GM21786 (cell line): Measurements from ENCODE around the gene CEL.
"Not testable (repeated sequence)": the region's sequence is repeated elsewhere in the genome, so short reads cannot be mapped to it uniquely, and the experiment has no call there.

Experiments used
- ATAC-seq: cut with Tn5 transposase; IDR thresholded peaks from one replicate; pipeline ENCODE4 v1.9.1; 2021; ENCODE audit not compliant: unreplicated experiment

Gene CEL

GRCh38 chr9:133080786-133081779 lies 19.3 kb downstream of the CEL start:
- ATAC-seq, result not testable (repeated sequence)

DNA sequence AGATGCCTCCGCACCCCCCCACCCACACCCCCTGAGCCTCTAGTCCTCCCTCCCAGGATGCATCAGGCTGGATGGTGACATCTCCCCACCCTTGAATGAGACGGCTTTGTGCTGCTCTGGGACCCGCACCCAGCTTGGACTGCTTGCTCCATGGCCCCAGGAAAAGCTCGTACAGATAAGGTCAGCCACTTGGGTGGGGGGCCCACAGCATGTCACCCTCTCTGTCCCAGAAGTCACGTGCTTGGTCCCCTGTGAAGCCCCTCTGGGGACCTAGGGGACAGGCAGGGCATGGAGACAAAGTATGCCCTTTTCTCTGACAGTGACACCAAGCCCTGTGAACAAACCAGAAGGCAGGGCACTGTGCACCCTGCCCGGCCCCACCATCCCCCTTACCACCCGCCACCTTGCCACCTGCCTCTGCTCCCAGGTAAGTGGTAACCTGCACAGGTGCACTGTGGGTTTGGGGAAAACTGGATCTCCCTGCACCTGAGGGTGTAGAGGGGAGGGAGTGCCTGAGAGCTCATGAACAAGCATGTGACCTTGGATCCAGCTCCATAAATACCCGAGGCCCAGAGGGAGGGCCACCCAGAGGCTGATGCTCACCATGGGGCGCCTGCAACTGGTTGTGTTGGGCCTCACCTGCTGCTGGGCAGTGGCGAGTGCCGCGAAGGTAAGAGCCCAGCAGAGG lies 20.3 kb downstream of the CEL start:
- not testable (repeated sequence) for ATAC-seq

DNA sequence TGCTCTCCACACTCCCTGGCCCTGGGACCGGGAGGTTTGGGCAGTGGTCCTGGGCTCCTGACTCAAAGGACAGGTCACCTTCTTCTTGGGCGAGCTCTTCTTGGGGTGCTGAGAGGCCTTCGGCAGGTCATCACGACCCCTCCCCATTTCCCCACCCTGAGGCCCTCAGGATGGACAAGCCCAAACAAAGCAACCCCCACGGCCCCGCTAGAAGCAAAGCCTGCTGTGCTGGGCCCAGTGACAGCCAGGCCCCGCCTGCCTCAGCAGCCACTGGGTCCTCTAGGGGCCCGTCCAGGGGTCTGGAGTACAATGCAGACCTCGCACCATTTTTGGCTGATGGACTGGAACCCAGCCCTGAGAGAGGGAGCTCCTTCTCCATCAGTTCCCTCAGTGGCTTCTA lies 21.9 kb downstream of the CEL start:
- not testable (repeated sequence) for ATAC-seq

DNA sequence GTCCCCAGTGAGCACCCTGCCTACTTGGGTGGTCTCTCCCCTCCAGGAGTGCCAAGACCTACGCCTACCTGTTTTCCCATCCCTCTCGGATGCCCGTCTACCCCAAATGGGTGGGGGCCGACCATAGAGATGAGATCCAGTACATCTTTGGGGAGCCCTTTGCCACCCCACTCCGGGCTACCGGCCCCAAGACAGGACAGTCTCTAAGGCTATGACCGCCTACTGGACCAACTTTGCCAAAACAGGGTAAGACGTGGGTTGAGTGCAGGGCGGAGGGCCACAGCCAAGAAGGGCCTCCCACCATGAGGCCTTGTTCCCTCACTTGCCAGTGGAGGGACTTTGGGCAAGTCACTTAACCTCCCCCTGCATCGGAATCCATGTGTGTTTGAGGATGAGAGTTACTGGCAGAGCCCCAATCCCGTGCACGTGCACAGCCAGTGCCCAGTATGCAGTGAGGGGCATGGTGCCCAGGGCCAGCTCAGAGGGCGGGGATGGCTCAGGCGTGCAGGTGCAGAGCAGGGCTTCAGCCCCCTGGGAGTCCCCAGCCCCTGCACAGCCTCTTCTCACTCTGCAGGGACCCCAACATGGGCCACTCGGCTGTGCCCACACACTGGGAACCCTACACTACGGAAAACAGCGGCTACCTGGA lies 24.6 kb downstream of the CEL start:
- ATAC-seq, result not testable (repeated sequence)

GRCh38 chr9:133086894-133087293 lies 25.1 kb downstream of the CEL start:
- no peak for ATAC-seq

DNA sequence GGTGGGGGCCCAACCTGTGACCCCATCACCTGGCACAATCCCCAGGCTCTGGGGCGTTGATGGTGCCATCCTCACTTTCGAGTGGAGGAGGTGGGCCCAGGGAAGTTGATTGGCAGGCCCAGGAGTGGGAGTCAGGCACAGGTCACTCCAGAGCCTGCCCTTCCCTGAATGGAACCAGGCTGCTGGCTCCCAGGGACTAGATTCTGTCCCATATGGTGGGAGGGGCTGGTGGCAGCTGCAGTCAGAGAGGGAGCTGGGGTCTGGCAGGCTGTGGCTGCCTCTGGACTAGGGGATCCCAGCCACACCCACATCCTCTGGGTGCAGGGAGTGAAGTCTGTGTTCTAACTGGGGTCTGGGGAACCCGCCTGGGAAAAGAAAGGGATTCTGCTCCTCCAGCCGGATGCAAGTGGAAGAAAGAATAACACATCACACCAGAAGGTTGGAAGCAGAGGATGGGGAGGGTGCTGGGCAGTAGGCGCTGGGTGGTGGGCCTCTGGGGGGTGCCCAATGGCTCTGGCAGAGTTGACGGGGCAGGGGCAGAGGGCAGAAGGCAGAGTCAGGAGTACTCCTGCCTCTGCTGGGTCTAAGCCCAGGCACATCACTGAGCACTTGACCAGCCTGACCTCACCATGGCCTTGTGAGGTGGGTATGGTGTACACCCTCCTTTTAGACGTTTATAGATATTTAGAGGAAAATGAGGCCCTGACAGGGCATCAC lies 25.8 kb downstream of the CEL start:
- ATAC-seq, result no peak

- ATAC-seq, result no peak
These were observed 26.5 kb downstream of the CEL start for GRCh38 chr9:133088146-133088750.

GRCh38 chr9:133088756-133089155 lies 27.0 kb downstream of the CEL start:
- ATAC-seq, result no peak

DNA sequence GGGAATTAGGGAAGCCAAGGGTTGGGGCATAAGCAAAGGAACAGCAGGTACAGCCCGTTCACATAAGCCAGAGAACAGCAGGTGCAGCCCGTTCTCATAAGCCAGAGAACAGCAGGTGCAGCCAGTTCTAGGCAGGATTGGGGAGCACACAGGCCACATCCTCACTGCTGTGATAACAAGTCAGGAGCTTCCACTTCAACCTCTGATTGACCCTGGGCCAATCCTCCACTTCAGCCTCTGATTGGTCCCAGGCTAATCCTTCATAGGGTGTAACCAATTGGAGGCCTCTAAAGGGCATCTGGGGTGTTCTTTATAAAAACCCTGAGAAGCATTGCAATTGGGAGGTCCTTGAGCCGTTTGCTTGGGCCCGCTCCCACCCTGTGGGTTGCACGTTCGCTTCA lies 27.5 kb downstream of the CEL start:
- ATAC-seq, result no peak

DNA sequence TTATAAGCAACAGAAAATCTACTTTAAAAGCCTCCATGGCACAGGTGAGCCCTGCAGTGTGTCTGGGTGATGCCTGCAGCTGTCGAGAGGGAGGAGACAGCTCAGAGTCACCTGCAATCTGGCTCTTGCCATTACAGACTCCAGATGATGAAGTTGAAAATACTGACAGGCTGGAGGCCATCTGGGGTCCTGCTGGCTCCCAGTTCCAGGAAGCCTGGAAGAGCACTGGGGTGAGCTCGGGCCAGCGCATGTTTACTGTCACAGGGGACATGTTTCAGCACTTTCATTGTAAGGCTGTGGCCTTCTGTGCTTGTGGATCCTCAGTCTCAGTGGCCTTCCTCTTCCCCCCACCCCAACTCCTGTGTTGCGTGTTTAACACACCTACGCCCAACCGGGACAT lies 28.4 kb downstream of the CEL start:
- no peak for ATAC-seq

DNA sequence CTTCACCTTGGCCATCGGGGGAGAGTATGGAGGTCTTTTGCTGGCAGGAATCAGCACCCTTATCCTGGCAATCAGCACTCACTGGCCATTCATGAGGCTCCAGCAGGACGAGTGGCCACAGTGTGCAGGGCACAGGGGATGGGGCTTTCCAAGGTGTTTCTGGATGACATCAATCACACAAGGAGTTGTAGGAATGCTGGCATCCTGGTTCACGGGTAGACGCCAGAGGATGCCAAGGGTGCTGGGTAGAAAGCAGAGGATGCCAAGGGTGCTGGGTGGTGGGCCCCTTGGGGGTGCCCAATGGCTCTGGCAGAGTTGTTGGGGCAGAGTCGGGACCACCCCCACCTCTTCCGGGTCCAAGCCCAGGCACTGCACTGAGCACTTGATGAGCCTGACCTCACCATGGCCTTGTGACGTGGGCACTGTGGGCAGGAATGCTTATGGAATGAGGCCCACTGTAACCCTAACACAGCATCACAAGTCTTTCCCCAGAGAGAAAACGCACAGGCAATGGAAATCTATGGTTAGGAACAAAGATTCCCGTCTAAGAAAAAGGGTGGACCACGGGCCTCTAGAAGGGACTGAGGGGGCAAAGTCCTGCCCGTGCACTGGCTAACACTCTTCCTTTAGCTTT lies 29.1 kb downstream of the CEL start:
- no peak for ATAC-seq

- not testable (repeated sequence) for ATAC-seq
These were observed 32.6 kb downstream of the CEL start for GRCh38 chr9:133094351-133094750.

DNA sequence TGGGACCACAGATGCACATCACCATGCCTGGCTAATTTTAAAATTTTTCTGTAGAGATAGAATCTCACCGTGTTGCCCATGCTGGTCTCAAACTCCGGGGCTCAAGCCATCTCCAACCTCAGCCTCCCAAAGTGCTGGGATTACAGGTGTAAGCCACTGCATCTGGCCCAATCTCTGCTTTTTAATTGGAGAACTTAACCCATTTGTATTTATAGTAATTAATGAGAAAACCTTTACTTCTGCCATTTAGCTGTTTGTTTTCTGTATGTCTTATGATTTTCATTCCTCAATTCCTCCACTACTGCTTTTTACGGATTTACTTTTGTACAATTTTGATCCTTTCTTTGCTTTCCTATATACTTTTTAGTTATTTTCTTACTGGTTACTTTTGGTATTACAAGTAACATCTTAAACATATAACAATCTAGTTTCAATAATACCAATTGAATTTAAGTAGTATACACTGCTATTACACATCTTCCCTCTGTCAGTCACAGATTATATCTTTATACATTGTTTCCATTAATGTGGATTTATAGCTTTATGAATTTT lies 33.1 kb downstream of the CEL start:
- no peak for ATAC-seq

- no peak for ATAC-seq
These were observed 36.4 kb downstream of the CEL start for GRCh38 chr9:133098104-133098754.

GRCh38 chr9:133098871-133099270 lies 37.1 kb downstream of the CEL start:
- no peak for ATAC-seq

- ATAC-seq, result no peak
These were observed 38.1 kb downstream of the CEL start for GRCh38 chr9:133099726-133100505.

GRCh38 chr9:133100506-133101355 lies 39.0 kb downstream of the CEL start:
- ATAC-seq, result no peak
